ENCODE data around the gene INS.
"Not testable (repeated sequence)": the region's sequence is repeated elsewhere in the genome, so short reads cannot be mapped to it uniquely, and the experiment has no call there.

INS gene

GRCh38 chr11:2131371-2132236 is 29.4 kb downstream of the INS start:
- DNase-seq (ENCODE audit: low spot score), result no peak

GRCh38 chr11:2130881-2131352 is 30.1 kb downstream of the INS start:
- DNase-seq (ENCODE audit: low spot score), result no peak

- DNase-seq (ENCODE audit: low spot score), result no peak
These were observed 31.2 kb downstream of the INS start for GRCh38 chr11:2129699-2130366.

GRCh38 chr11:2129308-2129698 is 31.7 kb downstream of the INS start:
- DNase-seq (ENCODE audit: low spot score), result no peak

- no peak for DNase-seq (ENCODE audit: low spot score)
These were observed 32.3 kb downstream of the INS start for GRCh38 chr11:2128511-2129307.

- no peak for DNase-seq (ENCODE audit: low spot score)
These were observed 32.9 kb downstream of the INS start for GRCh38 chr11:2128130-2128510.

GRCh38 chr11:2127482-2128129 is 33.4 kb downstream of the INS start:
- no peak for DNase-seq (ENCODE audit: low spot score)

GRCh38 chr11:2126520-2127085 is 34.4 kb downstream of the INS start:
- DNase-seq (ENCODE audit: low spot score), result no peak

- not testable (repeated sequence) for DNase-seq (ENCODE audit: low spot score)
These were observed 36.1 kb downstream of the INS start for GRCh38 chr11:2124736-2125484.

- DNase-seq (ENCODE audit: low spot score), result no peak
These were observed 37.4 kb downstream of the INS start for GRCh38 chr11:2123628-2123960.

- DNase-seq (ENCODE audit: low spot score), result no peak
These were observed 37.9 kb downstream of the INS start for GRCh38 chr11:2122907-2123627.

GRCh38 chr11:2122222-2122906 is 38.6 kb downstream of the INS start:
- DNase-seq (ENCODE audit: low spot score), result peak; percentile 62

- no peak for DNase-seq (ENCODE audit: low spot score)
These were observed 39.5 kb downstream of the INS start for GRCh38 chr11:2121227-2122130.

GRCh38 chr11:2120359-2121100 is 40.5 kb downstream of the INS start:
- no peak for DNase-seq (ENCODE audit: low spot score)

- no peak for DNase-seq (ENCODE audit: low spot score)
These were observed 42.3 kb downstream of the INS start for GRCh38 chr11:2118677-2119076.

- no peak for DNase-seq (ENCODE audit: low spot score)
These were observed 44.3 kb downstream of the INS start for GRCh38 chr11:2116680-2117079.

- no peak for DNase-seq (ENCODE audit: low spot score)
These were observed 45.7 kb downstream of the INS start for GRCh38 chr11:2115308-2115707.

Data from HuH-7 (cell line).